Gastroesophageal sphincter (tissue), 4 donors: Measurements from ENCODE around the gene SPINK9. TPM values are rescaled to one million over a fixed set of nuclear protein-coding genes. Genes with fewer than 3 reads are reported as not detected.

Experiments used
- ATAC-seq: fragments of 150-250 bp; one replicate; pipeline ENCODE4 v1.9.1; 2016; ENCODE audit warnings: mild to moderate bottlenecking, moderate library complexity
- H3K27ac ChIP-seq, 4 donors: fragments of 200-600 bp; sonication (generic) in 3 of 4; 1 replicate in 3 of 4; 2 replicates in 1 of 4; pipeline ENCODE4 v1.5.1; 2016 to 2019
- H3K27me3 ChIP-seq: fragments of 200-600 bp; sonication (generic); one replicate; pipeline ENCODE4 v1.5.1; 2019
- H3K36me3 ChIP-seq, 2 donors: fragments of 200-600 bp; sonication (generic); one replicate each; pipeline ENCODE4 v1.5.1; 2019; ENCODE audit warnings: control low read depth in 1 of 2
- H3K4me1 ChIP-seq, 3 donors: fragments of 200-600 bp; sonication (generic); 1 replicate in 2 of 3; 2 replicates in 1 of 3; pipeline ENCODE4 v1.5.1; 2016 to 2019; ENCODE audit warnings: control low read depth in 2 of 3
- H3K4me3 ChIP-seq, 2 donors: fragments of 200-600 bp; sonication (generic); one replicate each; pipeline ENCODE4 v1.5.1; 2019; ENCODE audit warnings: mild to moderate bottlenecking in 1 of 2, moderate library complexity in 1 of 2
- H3K9me3 ChIP-seq, 3 donors: fragments of 200-600 bp; sonication (generic); one replicate each; pipeline ENCODE4 v1.5.1; 2017 to 2019; ENCODE audit warnings: control low read depth in 2 of 3
- EP300 ChIP-seq: sonication (generic); formaldehyde crosslinking; IDR thresholded peaks from one replicate; pipeline ENCODE4 v1.6.1; 2017; ENCODE audit warnings: antibody characterized with exemption, mild to moderate bottlenecking
- POLR2A ChIP-seq, 2 donors: fragments of 450-650 bp; IDR thresholded peaks; one replicate each; pipeline ENCODE4 v1.6.1; 2017; ENCODE audit warnings: antibody characterized with exemption in 2 of 2, mild to moderate bottlenecking in 2 of 2, moderate library complexity in 1 of 2
- POLR2AphosphoS5 ChIP-seq: sonication (generic); formaldehyde crosslinking; IDR thresholded peaks from one replicate; pipeline ENCODE4 v1.6.1; 2017; ENCODE audit warnings: antibody characterized with exemption
- WGBS, 2 donors: methylation state at CpG; one replicate each; pipeline ENCODE4 v1.1.5; 2018; ENCODE audit warnings: low coverage in 1 of 2; 5-methylcytosine and 5-hydroxymethylcytosine counted together
- total RNA-seq, 4 donors: library from RNA; depleted of rRNA; stranded (reverse); fragments of >200 nt; gene quantifications; one replicate each; pipeline ENCODE4 v1.1.0, GENCODE V29; 2016
- TF ChIP-seq, protein P1 (sequence below), 4 experiments: fragments of 200-600 bp in 2 of 4; fragments of 450-650 bp in 2 of 4; sonication (generic) in 1 of 4; IDR thresholded peaks; one replicate each; pipeline ENCODE4 v1.5.1; 2017 to 2019; ENCODE audit warnings: antibody characterized with exemption in 4 of 4, mild to moderate bottlenecking in 2 of 4, moderate library complexity in 2 of 4

SPINK9 gene
- total RNA-seq, 4 donors from 2014 or later, result not detected

DNA sequence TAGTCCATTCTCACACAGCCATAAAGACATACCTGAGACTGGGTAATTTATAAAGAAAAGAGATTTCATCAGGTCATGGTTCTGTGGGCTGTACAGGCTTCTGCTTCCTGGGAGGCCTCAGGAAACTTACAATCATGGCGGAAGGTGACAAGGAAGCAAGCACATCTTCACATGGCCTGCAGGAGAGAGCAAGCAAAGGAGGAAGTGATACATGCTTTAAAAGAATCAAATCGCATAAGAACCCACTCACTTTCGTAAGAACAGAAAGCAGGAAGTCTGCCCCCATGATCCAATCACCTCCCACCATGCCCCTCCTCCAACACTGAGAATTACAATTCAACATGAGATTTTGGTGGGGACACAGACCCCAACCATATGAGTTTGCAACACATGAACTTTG, 43.3 kb downstream of the SPINK9 start:
- TF ChIP-seq POLR2A (IDR thresholded peaks at IDR 0.05), result no peak
- TF ChIP-seq, protein P1, sequence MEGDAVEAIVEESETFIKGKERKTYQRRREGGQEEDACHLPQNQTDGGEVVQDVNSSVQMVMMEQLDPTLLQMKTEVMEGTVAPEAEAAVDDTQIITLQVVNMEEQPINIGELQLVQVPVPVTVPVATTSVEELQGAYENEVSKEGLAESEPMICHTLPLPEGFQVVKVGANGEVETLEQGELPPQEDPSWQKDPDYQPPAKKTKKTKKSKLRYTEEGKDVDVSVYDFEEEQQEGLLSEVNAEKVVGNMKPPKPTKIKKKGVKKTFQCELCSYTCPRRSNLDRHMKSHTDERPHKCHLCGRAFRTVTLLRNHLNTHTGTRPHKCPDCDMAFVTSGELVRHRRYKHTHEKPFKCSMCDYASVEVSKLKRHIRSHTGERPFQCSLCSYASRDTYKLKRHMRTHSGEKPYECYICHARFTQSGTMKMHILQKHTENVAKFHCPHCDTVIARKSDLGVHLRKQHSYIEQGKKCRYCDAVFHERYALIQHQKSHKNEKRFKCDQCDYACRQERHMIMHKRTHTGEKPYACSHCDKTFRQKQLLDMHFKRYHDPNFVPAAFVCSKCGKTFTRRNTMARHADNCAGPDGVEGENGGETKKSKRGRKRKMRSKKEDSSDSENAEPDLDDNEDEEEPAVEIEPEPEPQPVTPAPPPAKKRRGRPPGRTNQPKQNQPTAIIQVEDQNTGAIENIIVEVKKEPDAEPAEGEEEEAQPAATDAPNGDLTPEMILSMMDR (IDR thresholded peaks at IDR 0.05), result no peak
- no peak for TF ChIP-seq EP300
- no peak for TF ChIP-seq POLR2AphosphoS5
- no peaks in the 10 kb centered on the region for H3K27me3 ChIP-seq
- no peak overlapping the region for H3K4me3 ChIP-seq
- no peak for ATAC-seq
- peaks cover 0 to 8% (median 0%) of the 10 kb centered on the region in 3 donors for H3K4me1 ChIP-seq
- no peaks in the 10 kb centered on the region for H3K9me3 ChIP-seq
- WGBS, 2 donors, result 88 to 90% methylated on average over 2 of the region's 3 CpGs
- H3K36me3 ChIP-seq, result no peaks in the 10 kb centered on the region
- no peak overlapping the region for H3K27ac ChIP-seq

DNA sequence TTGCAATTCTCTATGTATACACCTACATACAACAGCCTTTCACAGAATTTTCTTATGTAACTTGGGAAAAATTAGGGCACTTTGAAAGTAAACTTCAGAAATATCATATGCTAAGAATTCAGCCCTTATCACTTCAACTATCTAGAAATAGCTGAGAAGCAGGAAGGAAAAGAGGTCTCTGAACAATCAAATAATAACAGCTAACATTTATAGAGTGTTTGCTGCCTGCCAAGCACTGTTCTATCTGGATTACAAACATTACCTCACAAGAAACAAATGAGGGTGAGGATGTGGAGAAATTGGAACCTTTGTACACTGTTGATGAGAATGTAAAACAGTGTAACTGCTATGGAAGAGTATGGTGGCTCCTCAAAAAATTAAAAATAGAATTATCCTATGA, 44.0 kb downstream of the SPINK9 start:
- H3K36me3 ChIP-seq, result no peaks in the 10 kb centered on the region
- H3K9me3 ChIP-seq, result no peaks in the 10 kb centered on the region
- no peak for ATAC-seq
- no peak overlapping the region for H3K4me3 ChIP-seq
- no peaks in the 10 kb centered on the region for H3K27me3 ChIP-seq
- no peak for TF ChIP-seq EP300
- TF ChIP-seq, protein P1 (IDR thresholded peaks at IDR 0.05), result no peak
- no peak for TF ChIP-seq POLR2A (IDR thresholded peaks at IDR 0.05)
- no peak for TF ChIP-seq POLR2AphosphoS5
- no peak overlapping the region for H3K27ac ChIP-seq
- H3K4me1 ChIP-seq, result peaks cover 0 to 9% (median 0%) of the 10 kb centered on the region in 3 donors

DNA sequence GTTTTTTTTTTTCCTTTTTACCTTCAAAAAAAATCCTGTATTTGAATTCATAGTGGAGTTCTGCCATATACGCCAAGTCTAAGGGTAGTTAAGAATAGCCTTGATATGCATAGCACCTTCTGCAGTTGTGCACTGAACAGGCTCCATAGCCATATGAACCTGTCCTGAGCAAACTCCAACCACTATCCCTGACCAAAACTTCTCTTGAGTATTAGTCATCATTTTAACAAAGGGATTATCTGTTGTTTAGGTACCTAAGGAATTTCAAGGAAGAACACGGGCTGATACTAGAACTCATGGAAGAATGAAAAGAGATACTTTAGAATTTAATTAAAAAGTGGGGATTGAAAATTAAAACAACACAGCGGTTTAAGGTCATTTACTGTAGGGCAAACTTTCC, 46.5 kb downstream of the SPINK9 start:
- no peaks in the 10 kb centered on the region for H3K36me3 ChIP-seq
- peaks cover 11 to 35% (median 12%) of the 10 kb centered on the region in 3 donors for H3K4me1 ChIP-seq
- H3K9me3 ChIP-seq, result no peaks in the 10 kb centered on the region
- no peaks in the 10 kb centered on the region for H3K27me3 ChIP-seq
- TF ChIP-seq POLR2AphosphoS5 (no peak), POLR2A (IDR thresholded peaks at IDR 0.05) (no peak), EP300 (no peak)
- TF ChIP-seq, protein P1 (IDR thresholded peaks at IDR 0.05), result no peak
- H3K27ac ChIP-seq, result no peak overlapping the region
- no peak overlapping the region for H3K4me3 ChIP-seq
- 97 to 100% methylated on average over 1 to 3 of the region's 3 CpGs for WGBS, 2 donors
- no peak for ATAC-seq

DNA sequence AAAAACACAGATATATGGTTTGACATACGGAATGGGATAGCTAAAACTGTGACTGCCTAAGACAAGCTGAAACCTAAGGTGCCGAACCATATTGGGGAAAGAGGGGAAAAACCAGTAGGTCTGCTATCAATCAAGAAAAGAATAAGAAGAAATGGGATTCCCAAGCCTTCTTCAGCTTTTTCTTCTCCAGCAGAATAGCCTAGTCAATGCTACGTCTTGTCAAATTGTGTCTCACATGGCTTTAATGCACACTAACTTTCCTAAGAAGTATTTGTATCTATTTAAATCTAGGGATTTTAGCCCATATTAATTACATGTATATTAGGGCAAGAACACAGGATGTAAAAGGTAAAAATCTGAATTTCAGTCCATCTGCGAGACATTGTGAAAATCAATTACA, 47.6 kb downstream of the SPINK9 start:
- WGBS, 2 donors, result 29 to 44% methylated on average over 4 of the region's 4 CpGs
- Histone ChIP-seq H3K9me3 (no peaks in the 10 kb centered on the region), H3K4me3 (peak overlapping the region; percentile 53 to 87), H3K36me3 (no peaks in the 10 kb centered on the region), H3K27ac (peak overlapping the region; percentile 41 to 93 (median 90)), H3K4me1 (peaks cover 11 to 37% (median 12%) of the 10 kb centered on the region in 3 donors), H3K27me3 (no peaks in the 10 kb centered on the region)
- TF ChIP-seq EP300 (no peak), POLR2AphosphoS5 (no peak), POLR2A (IDR thresholded peaks at IDR 0.05) (no peak)
- TF ChIP-seq, protein P1 (IDR thresholded peaks at IDR 0.05), result no peak
- ATAC-seq, result no peak

DNA sequence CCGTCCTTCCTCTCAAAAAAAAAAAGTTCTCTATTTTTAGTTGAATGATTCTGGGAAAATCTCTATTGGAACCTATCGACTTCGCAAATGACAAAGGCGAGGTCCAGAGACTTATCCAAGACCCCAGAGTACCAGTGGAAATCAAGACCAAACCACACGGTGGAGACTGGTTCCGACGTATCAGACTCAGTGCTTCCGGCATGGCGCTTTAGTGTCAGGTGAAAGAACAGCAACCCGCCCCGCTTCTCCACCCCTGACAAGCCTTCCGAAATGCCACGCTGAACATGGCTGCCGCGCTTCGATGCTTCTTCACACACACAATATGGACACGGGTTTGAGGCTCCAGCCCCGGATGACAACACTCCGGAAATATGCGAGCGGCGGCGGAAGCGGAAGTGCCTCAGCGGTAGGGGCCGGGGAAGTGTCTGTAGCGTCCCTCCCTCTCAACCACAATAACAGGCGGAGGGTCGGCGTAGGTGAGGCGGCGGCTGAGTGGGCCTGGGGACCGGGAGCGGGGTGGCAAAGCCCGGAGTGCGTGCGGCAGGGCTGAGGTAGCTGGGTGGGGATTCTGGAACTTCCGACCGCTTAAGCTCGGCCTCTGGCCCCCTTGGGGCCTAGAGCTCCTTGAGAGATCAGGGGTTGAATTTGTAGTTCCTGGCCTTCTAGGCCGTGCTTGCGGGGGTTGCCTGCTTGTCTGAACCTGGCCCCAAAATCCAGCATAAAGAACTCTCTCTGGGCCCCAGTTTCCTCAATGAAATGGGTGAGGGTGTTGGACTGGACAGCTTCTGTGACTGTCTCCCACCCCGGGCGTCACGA, 48.4 kb downstream of the SPINK9 start, which contains the start of gene FBXO38:
Gene FBXO38, plus strand, starts transcription at position 395 of the 816 bp plus-strand sequence. CDS start 10,819 bp downstream, outside the sequence.
- WGBS, 2 donors, result 0% methylated on average over 4 of the region's 45 CpGs
- Histone ChIP-seq H3K4me1 (peaks cover 11 to 42% (median 12%) of the 10 kb centered on the region in 3 donors), H3K27me3 (no peaks in the 10 kb centered on the region), H3K36me3 (peaks cover 0 to 4% of the 10 kb centered on the region in 2 donors), H3K9me3 (no peaks in the 10 kb centered on the region), H3K4me3 (peak within 1 kb of the TSS; percentile 53 to 87), H3K27ac (peak within 1 kb of the TSS; percentile 41 to 93 (median 90))
- peak; percentile 98 for TF ChIP-seq POLR2AphosphoS5
- TF ChIP-seq, protein P1 (IDR thresholded peaks at IDR 0.05), result no peak
- peak; percentile 52 to 74 for TF ChIP-seq POLR2A (IDR thresholded peaks at IDR 0.05)
- peak; percentile 99 for ATAC-seq
